HG02884 (cell line): ENCODE measurements around the gene TFPI2.

Source experiments
- ATAC-seq: cut with Tn5 transposase; IDR thresholded peaks from one replicate; pipeline ENCODE4 v1.9.1; 2021; ENCODE audit warnings: mild to moderate bottlenecking, moderate library complexity; ENCODE audit not compliant: unreplicated experiment

Gene TFPI2

GRCh38 chr7:93860261-93860660, 30.3 kb downstream of the TFPI2 start:
- ATAC-seq = no peak

GRCh38 chr7:93858857-93859256, 31.7 kb downstream of the TFPI2 start:
- ATAC-seq = no peak

- ATAC-seq = peak; percentile 42
Measured at GRCh38 chr7:93856323-93856722, 34.2 kb downstream of the TFPI2 start.

- no peak for ATAC-seq
Measured at GRCh38 chr7:93855797-93856196, 34.8 kb downstream of the TFPI2 start.

GRCh38 chr7:93854480-93854879, 36.1 kb downstream of the TFPI2 start:
- ATAC-seq = no peak

GRCh38 chr7:93851536-93851935, 39.0 kb downstream of the TFPI2 start:
- ATAC-seq = no peak

- ATAC-seq = no peak
Measured at GRCh38 chr7:93843260-93843659, 47.3 kb downstream of the TFPI2 start.

- ATAC-seq = no peak
Measured at GRCh38 chr7:93838966-93839365, 51.6 kb downstream of the TFPI2 start.

GRCh38 chr7:93837245-93837644, 53.3 kb downstream of the TFPI2 start:
- ATAC-seq = no peak

GRCh38 chr7:93836116-93836515, 54.4 kb downstream of the TFPI2 start:
- ATAC-seq = no peak

- no peak for ATAC-seq
Measured at GRCh38 chr7:93835702-93836101, 54.9 kb downstream of the TFPI2 start.
